ENCODE data around the gene BHLHE40.

BHLHE40 gene

DNA sequence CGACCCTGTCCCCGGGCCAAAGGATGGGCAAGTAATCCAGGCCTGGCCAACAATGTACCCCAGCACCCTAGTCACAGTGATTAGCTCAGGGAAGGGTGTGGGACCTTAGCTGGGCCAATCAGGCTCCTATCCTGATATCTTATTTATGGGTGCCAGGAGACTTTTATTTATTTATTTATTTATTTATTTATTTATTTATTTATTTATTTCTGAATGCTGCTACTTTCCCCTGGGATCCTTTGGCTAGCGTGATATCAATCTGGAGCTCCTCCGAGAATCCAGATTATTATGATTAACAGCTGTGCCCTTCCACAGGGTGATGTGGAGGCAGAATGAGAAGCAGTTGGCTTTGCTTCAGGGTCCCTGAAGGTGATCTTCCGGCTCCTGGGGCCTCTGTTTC, 32.2 kb upstream of the BHLHE40 start:
- H3K9me3 ChIP-seq (ENCODE audit: control insufficient read depth, low read length): no peaks in the 10 kb centered on the region
- no peaks in the 10 kb centered on the region for H3K27me3 ChIP-seq (ENCODE audit: control insufficient read depth, insufficient read depth, low read length, poor library complexity, severe bottlenecking)
- H3K4me1 ChIP-seq (ENCODE audit: control insufficient read depth, insufficient read depth, low read length): no peaks in the 10 kb centered on the region
- WGBS, 2 experiments: 93 to 99% methylated on average over 5 of the region's 5 CpGs
- H3K36me3 ChIP-seq (ENCODE audit: control insufficient read depth, insufficient read depth, low read length): no peaks in the 10 kb centered on the region
- H3K4me3 ChIP-seq (ENCODE audit: insufficient read depth, low read depth, low read length): no peak overlapping the region
- no peak overlapping the region for H3K27ac ChIP-seq (ENCODE audit: insufficient read depth, low read depth, low read length, poor library complexity, severe bottlenecking)

GRCh38 chr3:4948395-4948794, 30.8 kb upstream of the BHLHE40 start:
- WGBS, 2 experiments: 88 to 100% methylated on average over 2 to 4 of the region's 4 CpGs
- no peak overlapping the region for H3K27ac ChIP-seq (ENCODE audit: insufficient read depth, low read depth, low read length, poor library complexity, severe bottlenecking)
- H3K9me3 ChIP-seq (ENCODE audit: control insufficient read depth, low read length): no peaks in the 10 kb centered on the region
- H3K4me1 ChIP-seq (ENCODE audit: control insufficient read depth, insufficient read depth, low read length): no peaks in the 10 kb centered on the region
- H3K4me3 ChIP-seq (ENCODE audit: insufficient read depth, low read depth, low read length): no peak overlapping the region
- no peaks in the 10 kb centered on the region for H3K27me3 ChIP-seq (ENCODE audit: control insufficient read depth, insufficient read depth, low read length, poor library complexity, severe bottlenecking)
- no peaks in the 10 kb centered on the region for H3K36me3 ChIP-seq (ENCODE audit: control insufficient read depth, insufficient read depth, low read length)

DNA sequence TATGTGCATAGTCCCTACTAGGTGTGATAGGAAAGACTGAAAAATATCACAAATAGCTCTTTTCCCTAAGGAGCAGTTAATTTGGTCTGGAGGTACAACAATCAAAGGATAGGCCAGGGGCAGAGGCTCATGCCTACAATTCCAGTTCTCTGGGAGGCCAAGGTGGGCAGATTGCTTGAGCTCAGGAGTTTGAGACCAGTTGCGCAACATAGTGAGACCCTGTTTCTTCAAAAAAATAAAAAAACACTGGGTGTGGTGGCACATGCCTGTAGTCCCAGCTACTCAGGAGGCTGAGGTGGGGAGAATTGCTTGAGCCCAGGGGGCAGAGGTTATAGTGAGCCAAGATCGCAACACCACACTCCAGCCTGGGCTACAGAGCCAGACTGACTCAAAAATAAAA, 30.2 kb upstream of the BHLHE40 start:
- 95% methylated on average over 2 of the region's 2 CpGs for WGBS, 2 experiments
- H3K4me1 ChIP-seq (ENCODE audit: control insufficient read depth, insufficient read depth, low read length): no peaks in the 10 kb centered on the region
- no peaks in the 10 kb centered on the region for H3K36me3 ChIP-seq (ENCODE audit: control insufficient read depth, insufficient read depth, low read length)
- H3K4me3 ChIP-seq (ENCODE audit: insufficient read depth, low read depth, low read length): no peak overlapping the region
- no peaks in the 10 kb centered on the region for H3K9me3 ChIP-seq (ENCODE audit: control insufficient read depth, low read length)
- H3K27me3 ChIP-seq (ENCODE audit: control insufficient read depth, insufficient read depth, low read length, poor library complexity, severe bottlenecking): no peaks in the 10 kb centered on the region
- no peak overlapping the region for H3K27ac ChIP-seq (ENCODE audit: insufficient read depth, low read depth, low read length, poor library complexity, severe bottlenecking)

GRCh38 chr3:4949659-4950058, 29.6 kb upstream of the BHLHE40 start:
- no peaks in the 10 kb centered on the region for H3K27me3 ChIP-seq (ENCODE audit: control insufficient read depth, insufficient read depth, low read length, poor library complexity, severe bottlenecking)
- WGBS, 2 experiments: 97 to 99% methylated on average over 1 to 2 of the region's 2 CpGs

DNA sequence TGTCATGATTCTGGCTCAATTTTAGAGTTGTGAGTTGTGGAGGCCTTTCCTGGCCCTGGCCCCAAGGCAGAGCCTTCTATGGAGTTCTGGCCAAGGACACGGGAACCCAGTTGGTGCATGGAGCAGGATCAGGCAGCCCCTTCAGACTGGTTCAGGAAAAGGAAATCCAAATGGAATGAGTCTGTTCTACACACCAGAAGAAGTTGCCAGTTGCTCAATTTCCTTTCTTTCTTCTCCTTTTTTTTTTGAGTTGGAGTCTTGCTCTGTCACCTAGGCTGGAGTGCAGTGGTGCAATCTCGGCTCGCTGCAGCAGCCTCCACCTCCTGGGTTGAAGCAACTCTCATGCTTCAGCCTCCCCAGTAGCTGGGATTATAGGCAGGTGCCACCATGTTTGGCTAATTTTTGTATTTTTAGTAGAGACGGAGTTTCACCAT, 28.9 kb upstream of the BHLHE40 start:
- WGBS, 2 experiments: 91 to 94% methylated on average over 4 of the region's 4 CpGs
- Histone ChIP-seq H3K27ac (ENCODE audit: insufficient read depth, low read depth, low read length, poor library complexity, severe bottlenecking) (no peak overlapping the region), H3K36me3 (ENCODE audit: control insufficient read depth, insufficient read depth, low read length) (no peaks in the 10 kb centered on the region), H3K9me3 (ENCODE audit: control insufficient read depth, low read length) (no peaks in the 10 kb centered on the region), H3K4me1 (ENCODE audit: control insufficient read depth, insufficient read depth, low read length) (no peaks in the 10 kb centered on the region), H3K4me3 (ENCODE audit: insufficient read depth, low read depth, low read length) (no peak overlapping the region), H3K27me3 (ENCODE audit: control insufficient read depth, insufficient read depth, low read length, poor library complexity, severe bottlenecking) (no peaks in the 10 kb centered on the region)

More at GRCh38 chr3:4949659-4950058, 29.6 kb upstream of the BHLHE40 start:
- H3K4me3 ChIP-seq (ENCODE audit: insufficient read depth, low read depth, low read length): no peak overlapping the region
- H3K9me3 ChIP-seq (ENCODE audit: control insufficient read depth, low read length): no peaks in the 10 kb centered on the region
- no peaks in the 10 kb centered on the region for H3K36me3 ChIP-seq (ENCODE audit: control insufficient read depth, insufficient read depth, low read length)
- H3K4me1 ChIP-seq (ENCODE audit: control insufficient read depth, insufficient read depth, low read length): no peaks in the 10 kb centered on the region
- no peak overlapping the region for H3K27ac ChIP-seq (ENCODE audit: insufficient read depth, low read depth, low read length, poor library complexity, severe bottlenecking)

GRCh38 chr3:4950948-4951347, 28.3 kb upstream of the BHLHE40 start:
- Histone ChIP-seq H3K9me3 (ENCODE audit: control insufficient read depth, low read length) (no peaks in the 10 kb centered on the region), H3K4me1 (ENCODE audit: control insufficient read depth, insufficient read depth, low read length) (no peaks in the 10 kb centered on the region), H3K27me3 (ENCODE audit: control insufficient read depth, insufficient read depth, low read length, poor library complexity, severe bottlenecking) (no peaks in the 10 kb centered on the region), H3K4me3 (ENCODE audit: insufficient read depth, low read depth, low read length) (no peak overlapping the region), H3K36me3 (ENCODE audit: control insufficient read depth, insufficient read depth, low read length) (no peaks in the 10 kb centered on the region), H3K27ac (ENCODE audit: insufficient read depth, low read depth, low read length, poor library complexity, severe bottlenecking) (no peak overlapping the region)
- WGBS, 2 experiments: 83 to 93% methylated on average over 8 of the region's 8 CpGs

GRCh38 chr3:4953119-4953518, 26.1 kb upstream of the BHLHE40 start:
- H3K27me3 ChIP-seq (ENCODE audit: control insufficient read depth, insufficient read depth, low read length, poor library complexity, severe bottlenecking): no peaks in the 10 kb centered on the region
- 68% methylated on average over 2 of the region's 2 CpGs for WGBS, 2 experiments
- no peak overlapping the region for H3K27ac ChIP-seq (ENCODE audit: insufficient read depth, low read depth, low read length, poor library complexity, severe bottlenecking)
- H3K9me3 ChIP-seq (ENCODE audit: control insufficient read depth, low read length): no peaks in the 10 kb centered on the region
- H3K4me3 ChIP-seq (ENCODE audit: insufficient read depth, low read depth, low read length): no peak overlapping the region
- H3K4me1 ChIP-seq (ENCODE audit: control insufficient read depth, insufficient read depth, low read length): no peaks in the 10 kb centered on the region
- H3K36me3 ChIP-seq (ENCODE audit: control insufficient read depth, insufficient read depth, low read length): no peaks in the 10 kb centered on the region

DNA sequence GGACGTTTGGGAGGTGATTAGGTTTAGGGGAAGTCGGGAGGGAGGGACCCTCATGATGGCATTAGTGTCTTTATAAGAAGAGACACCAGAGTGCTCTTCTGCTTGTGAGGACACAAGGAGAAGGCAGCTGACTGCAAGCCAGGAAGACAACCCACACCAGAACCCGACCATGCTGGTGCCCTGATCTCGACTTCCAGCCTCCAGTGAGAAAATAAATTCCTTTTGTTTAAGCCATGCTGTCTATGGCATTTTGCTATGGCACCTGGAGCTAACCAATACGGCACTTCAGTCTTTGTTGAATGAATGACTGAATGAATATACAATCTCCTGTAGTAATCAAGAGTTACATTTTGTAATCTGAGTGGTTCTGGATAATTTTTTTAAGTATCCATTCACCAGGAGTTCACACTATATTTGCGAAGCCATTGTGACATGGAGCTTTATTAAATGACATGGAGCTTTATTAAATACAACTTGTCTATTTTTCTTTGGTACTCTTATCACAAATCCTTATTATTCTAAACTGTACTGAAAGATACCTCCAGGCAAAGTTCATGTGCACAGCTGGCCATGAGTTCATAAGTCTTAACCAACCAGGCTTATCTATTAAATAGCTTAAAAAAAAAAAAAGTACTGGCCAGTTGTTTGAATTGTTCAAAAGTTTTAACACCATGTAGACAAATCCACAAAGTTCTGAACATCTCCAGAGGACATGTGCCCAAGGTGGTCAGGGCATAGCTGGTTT, 24.8 kb upstream of the BHLHE40 start:
- Histone ChIP-seq H3K4me3 (ENCODE audit: insufficient read depth, low read depth, low read length) (no peak overlapping the region), H3K27ac (ENCODE audit: insufficient read depth, low read depth, low read length, poor library complexity, severe bottlenecking) (no peak overlapping the region), H3K27me3 (ENCODE audit: control insufficient read depth, insufficient read depth, low read length, poor library complexity, severe bottlenecking) (no peaks in the 10 kb centered on the region), H3K9me3 (ENCODE audit: control insufficient read depth, low read length) (no peaks in the 10 kb centered on the region), H3K36me3 (ENCODE audit: control insufficient read depth, insufficient read depth, low read length) (no peaks in the 10 kb centered on the region), H3K4me1 (ENCODE audit: control insufficient read depth, insufficient read depth, low read length) (no peaks in the 10 kb centered on the region)
- WGBS, 2 experiments: 91 to 94% methylated on average over 5 of the region's 6 CpGs

- Histone ChIP-seq H3K36me3 (ENCODE audit: control insufficient read depth, insufficient read depth, low read length) (no peaks in the 10 kb centered on the region), H3K27me3 (ENCODE audit: control insufficient read depth, insufficient read depth, low read length, poor library complexity, severe bottlenecking) (no peaks in the 10 kb centered on the region), H3K4me3 (ENCODE audit: insufficient read depth, low read depth, low read length) (no peak overlapping the region), H3K9me3 (ENCODE audit: control insufficient read depth, low read length) (no peaks in the 10 kb centered on the region), H3K4me1 (ENCODE audit: control insufficient read depth, insufficient read depth, low read length) (no peaks in the 10 kb centered on the region), H3K27ac (ENCODE audit: insufficient read depth, low read depth, low read length, poor library complexity, severe bottlenecking) (no peak overlapping the region)
- WGBS, 2 experiments: 93 to 100% methylated on average over 1 to 2 of the region's 2 CpGs
Observed at GRCh38 chr3:4956099-4956498, 23.1 kb upstream of the BHLHE40 start.

DNA sequence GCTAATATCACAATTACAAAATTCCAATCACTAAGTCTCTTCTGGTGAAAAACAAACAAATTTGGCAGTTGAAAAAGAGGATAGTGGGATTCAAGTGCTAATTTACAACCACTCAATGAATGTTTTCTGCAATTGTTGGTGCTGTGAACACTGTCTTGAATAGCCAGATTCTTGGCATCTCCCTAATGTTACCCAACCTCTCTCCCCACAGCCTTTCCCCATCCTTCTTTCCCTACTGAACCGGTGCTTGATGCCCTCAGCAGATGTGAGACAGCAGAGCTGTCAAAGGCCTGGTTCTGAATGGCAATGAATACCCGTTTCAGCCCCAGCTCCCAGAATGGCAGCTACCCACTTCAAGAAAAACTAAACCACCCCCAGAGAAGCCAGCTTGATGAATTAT, 22.5 kb upstream of the BHLHE40 start:
- H3K27ac ChIP-seq (ENCODE audit: insufficient read depth, low read depth, low read length, poor library complexity, severe bottlenecking): no peak overlapping the region
- no peaks in the 10 kb centered on the region for H3K36me3 ChIP-seq (ENCODE audit: control insufficient read depth, insufficient read depth, low read length)
- no peak overlapping the region for H3K4me3 ChIP-seq (ENCODE audit: insufficient read depth, low read depth, low read length)
- 74 to 79% methylated on average over 2 of the region's 2 CpGs for WGBS, 2 experiments
- H3K27me3 ChIP-seq (ENCODE audit: control insufficient read depth, insufficient read depth, low read length, poor library complexity, severe bottlenecking): no peaks in the 10 kb centered on the region
- no peaks in the 10 kb centered on the region for H3K9me3 ChIP-seq (ENCODE audit: control insufficient read depth, low read length)
- no peaks in the 10 kb centered on the region for H3K4me1 ChIP-seq (ENCODE audit: control insufficient read depth, insufficient read depth, low read length)

Measured in ectodermal cell (in vitro differentiated cells).